ENCODE measurements around the gene THUMPD2. TPM values are rescaled to one million over a fixed set of nuclear protein-coding genes. Genes with fewer than 3 reads are reported as not detected.
A peak's percentile ranks its signal among the peaks of the same experiment; 100 is the strongest.
"Not testable (repeated sequence)": the region's sequence is repeated elsewhere in the genome, so short reads cannot be mapped to it uniquely, and the experiment has no call there.

The THUMPD2 gene
- polyA plus RNA-seq, 1 donor (not counting 4 experiments of a cell fraction or from before 2014, with no cell fraction given), result 18.2 TPM

- Histone ChIP-seq H3K27ac (ENCODE audit: control insufficient read depth, insufficient read depth, low read length) (no peak overlapping the region), H3K9me1 (ENCODE audit: control insufficient read depth, extremely low read depth, insufficient read depth, low read length) (no peaks in the 10 kb centered on the region), H3K27me3 (ENCODE audit: control insufficient read depth, extremely low read depth, insufficient read depth, low read length) (no peaks in the 10 kb centered on the region), H3K9me3 (ENCODE audit: control insufficient read depth, low read depth, low read length) (no peaks in the 10 kb centered on the region), H2AFZ (ENCODE audit: control insufficient read depth, low read length) (no peak overlapping the region), H3K4me2 (ENCODE audit: control insufficient read depth, extremely low read depth, insufficient read depth, low read depth, low read length) (no peak overlapping the region), H3K4me1 (ENCODE audit: control insufficient read depth, extremely low read depth, insufficient read depth, low read length) (no peaks in the 10 kb centered on the region), H4K20me1 (ENCODE audit: control insufficient read depth, extremely low read depth, insufficient read depth, low read length) (no peaks in the 10 kb centered on the region), H3K36me3 (ENCODE audit: control insufficient read depth in 2 of 2, extremely low read depth in 1 of 2, insufficient read depth in 2 of 2, low read length in 2 of 2) (peaks cover 0 to 16% of the 10 kb centered on the region in 2 experiments), H3K9ac (ENCODE audit: control insufficient read depth, extremely low read depth, insufficient read depth, low read length) (no peak overlapping the region), H3K79me2 (ENCODE audit: control insufficient read depth, insufficient read depth, low read length) (peaks cover 5% of the 10 kb centered on the region), H3K4me3 (ENCODE audit: control insufficient read depth in 2 of 3, extremely low read depth in 1 of 3, insufficient read depth in 2 of 3, low read depth in 1 of 3, low read length in 3 of 3) (no peak overlapping the region)
- FAIRE-seq (no peak), DNase-seq (ENCODE audit: low read depth, low spot score) (no peak)
- dilution Hi-C loops (cut with MboI; ENCODE audit: extremely low pct_ligation_motif_present, low sequenced_read_pairs), result no loop called here
- TF ChIP-seq, protein P1, sequence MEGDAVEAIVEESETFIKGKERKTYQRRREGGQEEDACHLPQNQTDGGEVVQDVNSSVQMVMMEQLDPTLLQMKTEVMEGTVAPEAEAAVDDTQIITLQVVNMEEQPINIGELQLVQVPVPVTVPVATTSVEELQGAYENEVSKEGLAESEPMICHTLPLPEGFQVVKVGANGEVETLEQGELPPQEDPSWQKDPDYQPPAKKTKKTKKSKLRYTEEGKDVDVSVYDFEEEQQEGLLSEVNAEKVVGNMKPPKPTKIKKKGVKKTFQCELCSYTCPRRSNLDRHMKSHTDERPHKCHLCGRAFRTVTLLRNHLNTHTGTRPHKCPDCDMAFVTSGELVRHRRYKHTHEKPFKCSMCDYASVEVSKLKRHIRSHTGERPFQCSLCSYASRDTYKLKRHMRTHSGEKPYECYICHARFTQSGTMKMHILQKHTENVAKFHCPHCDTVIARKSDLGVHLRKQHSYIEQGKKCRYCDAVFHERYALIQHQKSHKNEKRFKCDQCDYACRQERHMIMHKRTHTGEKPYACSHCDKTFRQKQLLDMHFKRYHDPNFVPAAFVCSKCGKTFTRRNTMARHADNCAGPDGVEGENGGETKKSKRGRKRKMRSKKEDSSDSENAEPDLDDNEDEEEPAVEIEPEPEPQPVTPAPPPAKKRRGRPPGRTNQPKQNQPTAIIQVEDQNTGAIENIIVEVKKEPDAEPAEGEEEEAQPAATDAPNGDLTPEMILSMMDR (optimal IDR thresholded peaks at IDR 0.05 in 1 of 3, IDR thresholded peaks at IDR 0.05 in 1 of 3, conservative IDR thresholded peaks at IDR 0.05 in 1 of 3; ENCODE audit: extremely low read depth in 1 of 3, insufficient read depth in 2 of 3, low read length in 3 of 3), result peak; percentile 70 to 83 (median 81)
- TF ChIP-seq EZH2 (IDR thresholded peaks at IDR 0.05; ENCODE audit: low read length), result no peak
Measured at GRCh38 chr2:39728941-39729351, 50.1 kb downstream of the THUMPD2 start.

DNA sequence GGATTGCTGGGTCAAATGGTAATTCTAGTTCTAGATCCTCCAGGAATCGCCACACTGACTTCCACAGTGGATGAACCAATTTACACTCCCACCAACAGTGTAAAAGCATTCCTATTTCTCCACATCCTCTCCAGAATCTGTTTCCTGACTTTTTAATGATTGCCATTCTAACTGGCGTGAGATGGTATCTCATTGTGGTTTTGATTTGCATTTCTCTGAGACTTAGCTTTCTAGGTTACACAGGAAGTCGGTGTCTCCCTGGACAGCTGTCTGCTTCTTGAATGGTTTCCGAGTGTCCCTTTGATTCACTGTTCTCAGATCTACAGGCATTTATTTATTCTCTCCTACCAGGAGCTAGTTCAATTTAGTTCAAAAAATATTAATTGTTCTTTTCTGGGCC lies 51.0 kb downstream of the THUMPD2 start:
- H3K27me3 ChIP-seq (ENCODE audit: control insufficient read depth, extremely low read depth, insufficient read depth, low read length); H3K9ac ChIP-seq (ENCODE audit: control insufficient read depth, extremely low read depth, insufficient read depth, low read length); H3K9me3 ChIP-seq (ENCODE audit: control insufficient read depth, low read depth, low read length); dilution Hi-C loops (cut with MboI; ENCODE audit: extremely low pct_ligation_motif_present, low sequenced_read_pairs); H3K4me3 ChIP-seq (ENCODE audit: control insufficient read depth in 2 of 3, extremely low read depth in 1 of 3, insufficient read depth in 2 of 3, low read depth in 1 of 3, low read length in 3 of 3); H3K27ac ChIP-seq (ENCODE audit: control insufficient read depth, insufficient read depth, low read length); H4K20me1 ChIP-seq (ENCODE audit: control insufficient read depth, extremely low read depth, insufficient read depth, low read length); H2AFZ ChIP-seq (ENCODE audit: control insufficient read depth, low read length); DNase-seq (ENCODE audit: low read depth, low spot score); H3K9me1 ChIP-seq (ENCODE audit: control insufficient read depth, extremely low read depth, insufficient read depth, low read length); FAIRE-seq; H3K79me2 ChIP-seq (ENCODE audit: control insufficient read depth, insufficient read depth, low read length); H3K4me2 ChIP-seq (ENCODE audit: control insufficient read depth, extremely low read depth, insufficient read depth, low read depth, low read length); H3K4me1 ChIP-seq (ENCODE audit: control insufficient read depth, extremely low read depth, insufficient read depth, low read length): not testable (repeated sequence)
- peaks cover 0 to 12% of the 10 kb centered on the region in 2 experiments for H3K36me3 ChIP-seq (ENCODE audit: control insufficient read depth in 2 of 2, extremely low read depth in 1 of 2, insufficient read depth in 2 of 2, low read length in 2 of 2)

DNA sequence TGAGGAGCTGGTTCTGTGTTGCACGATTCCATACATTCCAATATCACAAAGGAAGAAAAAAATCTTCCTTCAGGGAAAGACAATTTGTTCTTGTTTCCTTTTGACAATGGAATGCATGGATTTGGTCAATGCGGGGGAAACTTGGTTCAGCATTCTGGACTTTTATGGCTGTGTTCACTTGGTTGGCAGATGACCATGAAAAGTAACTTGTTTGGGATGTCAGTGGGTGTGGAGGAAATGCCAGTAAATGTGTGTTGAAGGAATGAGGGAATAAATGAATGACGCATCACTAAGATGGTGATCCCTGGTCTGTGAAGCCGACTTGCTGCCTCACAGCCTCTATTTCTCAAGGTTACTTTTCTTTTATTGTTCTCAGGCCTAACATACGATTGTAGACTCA lies 53.7 kb downstream of the THUMPD2 start:
- TF ChIP-seq, protein P1 (optimal IDR thresholded peaks at IDR 0.05 in 1 of 3, IDR thresholded peaks at IDR 0.05 in 1 of 3, conservative IDR thresholded peaks at IDR 0.05 in 1 of 3; ENCODE audit: extremely low read depth in 1 of 3, insufficient read depth in 2 of 3, low read length in 3 of 3), result no peak
- no peak for TF ChIP-seq EZH2 (IDR thresholded peaks at IDR 0.05; ENCODE audit: low read length)
- FAIRE-seq (no peak), DNase-seq (ENCODE audit: low read depth, low spot score) (no peak)
- no peak overlapping the region for H3K27ac ChIP-seq (ENCODE audit: control insufficient read depth, insufficient read depth, low read length)
- H3K4me2 ChIP-seq (ENCODE audit: control insufficient read depth, extremely low read depth, insufficient read depth, low read depth, low read length), result no peak overlapping the region
- no peaks in the 10 kb centered on the region for H3K36me3 ChIP-seq (ENCODE audit: control insufficient read depth in 2 of 2, extremely low read depth in 1 of 2, insufficient read depth in 2 of 2, low read length in 2 of 2)
- H4K20me1 ChIP-seq (ENCODE audit: control insufficient read depth, extremely low read depth, insufficient read depth, low read length), result no peaks in the 10 kb centered on the region
- H3K4me1 ChIP-seq (ENCODE audit: control insufficient read depth, extremely low read depth, insufficient read depth, low read length), result no peaks in the 10 kb centered on the region
- peaks cover 4% of the 10 kb centered on the region for H3K27me3 ChIP-seq (ENCODE audit: control insufficient read depth, extremely low read depth, insufficient read depth, low read length)
- H3K9ac ChIP-seq (ENCODE audit: control insufficient read depth, extremely low read depth, insufficient read depth, low read length), result no peak overlapping the region
- H3K9me1 ChIP-seq (ENCODE audit: control insufficient read depth, extremely low read depth, insufficient read depth, low read length), result no peaks in the 10 kb centered on the region
- H3K79me2 ChIP-seq (ENCODE audit: control insufficient read depth, insufficient read depth, low read length), result no peaks in the 10 kb centered on the region
- H3K9me3 ChIP-seq (ENCODE audit: control insufficient read depth, low read depth, low read length), result no peaks in the 10 kb centered on the region
- no peak overlapping the region for H2AFZ ChIP-seq (ENCODE audit: control insufficient read depth, low read length)
- H3K4me3 ChIP-seq (ENCODE audit: control insufficient read depth in 2 of 3, extremely low read depth in 1 of 3, insufficient read depth in 2 of 3, low read depth in 1 of 3, low read length in 3 of 3), result no peak overlapping the region
- dilution Hi-C loops (cut with MboI; ENCODE audit: extremely low pct_ligation_motif_present, low sequenced_read_pairs), result no loop called here

Measured in keratinocyte (primary cell).